HepG2 (cell line): ENCODE measurements around the gene C1orf159. TPM values are rescaled to one million over a fixed set of nuclear protein-coding genes. Genes with fewer than 3 reads are reported as not detected.

Source experiments
- ATAC-seq: fragments of 200-7000 bp; cut with Tn5 transposase; 3 replicates; pipeline ENCODE4 v1.9.1; 2020; ENCODE audit warnings: mild to moderate bottlenecking, moderate library complexity
- BruUV-seq: library from RNA; stranded (reverse); fragments of 400-500 nt; replicated peaks from 2 replicates; lab custom pipeline; 2021; lab: Mats Ljungman, UMichigan
- CTCF ChIA-PET: fragments of 300-600 bp; formaldehyde crosslinking; extraction: SDS; loops from one replicate; lab custom pipeline; 2021; ENCODE audit warnings: low total read pairs, inconsistent platforms, low intra/inter-chr PET ratio; lab: Yijun Ruan, JAX
- POLR2A ChIA-PET: fragments of 350-600 bp; sonication (Branson Sonifier 250); formaldehyde crosslinking; loops from one replicate; lab custom pipeline; 2020; ENCODE audit warnings: antibody characterized with exemption, inconsistent platforms; lab: Yijun Ruan, JAX
- DNase-seq: peaks from one replicate; pipeline ENCODE4 v3.0.0-alpha.2; 2015; ENCODE audit warnings: low spot score
- FAIRE-seq: peaks from 3 replicates; lab custom pipeline; 2011; peaks lifted over from hg19 to GRCh38; lab: Jason Lieb, UNC
- H2AFZ ChIP-seq: one replicate; pipeline ENCODE4 v1.6.1; 2011; ENCODE audit warnings: low read length, inconsistent platforms
- H3K27ac ChIP-seq: fragments of 300-600 bp; 3 replicates; pipeline ENCODE4 v1.8.0; 2011; ENCODE audit warnings: mixed run types, mild to moderate bottlenecking, mixed read lengths, low read length, inconsistent platforms; ENCODE audit not compliant: insufficient read depth; ENCODE audit errors: extremely low read length
- H3K27me3 ChIP-seq, 2 experiments: fragments of 200-600 bp in 1 of 2; 2 replicates in 1 of 2; 3 replicates in 1 of 2; pipeline versions ENCODE4 v1.6.0 to v1.8.0; 2011; ENCODE audit warnings: low read length in 2 of 2, mild to moderate bottlenecking in 2 of 2, moderate library complexity in 2 of 2, inconsistent platforms in 1 of 2; ENCODE audit not compliant: insufficient read depth in 2 of 2, control insufficient read depth in 1 of 2
- H3K36me3 ChIP-seq, 2 experiments: fragments of 200-600 bp in 1 of 2; replicated peaks in 1 of 2; 2 replicates in 1 of 2; 3 replicates in 1 of 2; pipeline versions ENCODE4 v1.5.1 to v1.8.0; 2011; ENCODE audit warnings: low read length in 2 of 2, inconsistent platforms in 1 of 2; ENCODE audit not compliant: insufficient read depth in 2 of 2, control insufficient read depth in 1 of 2
- H3K4me1 ChIP-seq: 2 replicates; pipeline ENCODE4 v1.5.1; 2012; ENCODE audit warnings: low read length, inconsistent platforms; ENCODE audit not compliant: insufficient read depth
- H3K4me2 ChIP-seq: 2 replicates; pipeline ENCODE4 v1.6.0; 2011; ENCODE audit warnings: low read depth, low read length, inconsistent platforms
- H3K4me3 ChIP-seq, 3 experiments: fragments of 200-600 bp in 1 of 3; sonication (generic), shearing (Covaris generic) in 1 of 3; replicated peaks in 1 of 3; 2 replicates each; pipeline ENCODE4 v1.5.1; 2011 to 2016; ENCODE audit warnings: low read length in 3 of 3, inconsistent platforms in 2 of 3, low read depth in 2 of 3, mild to moderate bottlenecking in 2 of 3, control low read depth in 1 of 3, mixed read lengths in 1 of 3; ENCODE audit not compliant: insufficient read depth in 1 of 3
- H3K79me2 ChIP-seq: one replicate; pipeline ENCODE4 v1.6.1; 2011; ENCODE audit warnings: low read length, inconsistent platforms; ENCODE audit not compliant: insufficient read depth
- H3K9ac ChIP-seq: 2 replicates; pipeline ENCODE4 v1.6.0; 2011; ENCODE audit warnings: mild to moderate bottlenecking, low read depth, low read length, inconsistent platforms; ENCODE audit not compliant: insufficient read depth
- H3K9me3 ChIP-seq: 2 replicates; pipeline ENCODE4 v1.5.1; 2012; ENCODE audit warnings: mild to moderate bottlenecking, low read length
- H4K20me1 ChIP-seq: 2 replicates; pipeline ENCODE4 v1.6.0; 2011; ENCODE audit warnings: inconsistent platforms, mild to moderate bottlenecking, low read length, moderate library complexity; ENCODE audit not compliant: insufficient read depth
- AGO2 ChIP-seq: fragments of 200-400 bp; formaldehyde crosslinking; optimal IDR thresholded peaks from 2 replicates; pipeline ENCODE3; 2017; ENCODE audit warnings: mild to moderate bottlenecking, low read depth, low read length, moderate library complexity
- ARID4A ChIP-seq: sonication (generic); formaldehyde crosslinking; IDR thresholded peaks from 2 replicates; pipeline ENCODE4 v1.5.0; 2020; ENCODE audit warnings: mild to moderate bottlenecking, missing genetic modification reagents, borderline replicate concordance
- ARID5B ChIP-seq: IDR thresholded peaks from 2 replicates; pipeline ENCODE4 v1.4.0; 2020; ENCODE audit warnings: mild to moderate bottlenecking, missing genetic modification reagents
- BCL6 ChIP-seq: IDR thresholded peaks from 2 replicates; pipeline ENCODE4 v1.6.1; 2016; ENCODE audit warnings: missing genetic modification reagents, missing compliant biosample characterization
- CHCHD3 ChIP-seq: sonication (generic); formaldehyde crosslinking; IDR thresholded peaks from 2 replicates; pipeline ENCODE4 v1.8.0; 2022; ENCODE audit warnings: mild to moderate bottlenecking, missing genetic modification reagents, moderate library complexity
- GZF1 ChIP-seq: sonication (generic); formaldehyde crosslinking; IDR thresholded peaks from 2 replicates; pipeline ENCODE4 v1.5.1; 2020; ENCODE audit warnings: mild to moderate bottlenecking, missing genetic modification reagents
- HNRNPK ChIP-seq: fragments of 200-400 bp; formaldehyde crosslinking; IDR thresholded peaks from 2 replicates; pipeline ENCODE4 v1.6.1; 2018; ENCODE audit warnings: low read length, low read depth, moderate library complexity, mild to moderate bottlenecking; ENCODE audit not compliant: poor library complexity, severe bottlenecking
- HNRNPL ChIP-seq: fragments of 200-400 bp; formaldehyde crosslinking; IDR thresholded peaks from 2 replicates; pipeline ENCODE4 v1.6.1; 2017; ENCODE audit warnings: mild to moderate bottlenecking, low read depth, low read length
- MED1 ChIP-seq: sonication (generic); formaldehyde crosslinking; IDR thresholded peaks from 2 replicates; pipeline ENCODE4 v1.4.0; 2020; ENCODE audit warnings: missing genetic modification reagents
- ZBTB26 ChIP-seq: IDR thresholded peaks from 2 replicates; pipeline ENCODE4 v1.6.1; 2016; ENCODE audit warnings: missing compliant biosample characterization, missing genetic modification reagents, borderline replicate concordance
- ZMYM2 ChIP-seq: sonication (generic); formaldehyde crosslinking; IDR thresholded peaks from 2 replicates; pipeline ENCODE4 v1.8.0; 2022; ENCODE audit warnings: mild to moderate bottlenecking, missing genetic modification reagents
- ZNF354B ChIP-seq: sonication (generic); formaldehyde crosslinking; IDR thresholded peaks from 2 replicates; pipeline ENCODE4 v1.8.0; 2022; ENCODE audit warnings: mild to moderate bottlenecking, missing genetic modification reagents
- ZNF543 ChIP-seq: sonication (generic); formaldehyde crosslinking; IDR thresholded peaks from 2 replicates; pipeline ENCODE4 v1.4.0; 2020; ENCODE audit warnings: mild to moderate bottlenecking, missing genetic modification reagents
- ZNF775 ChIP-seq: sonication (generic); formaldehyde crosslinking; IDR thresholded peaks from 2 replicates; pipeline ENCODE4 v1.4.0; 2020; ENCODE audit warnings: missing genetic modification reagents, mild to moderate bottlenecking, moderate library complexity, borderline replicate concordance
- WGBS: methylation state at CpG from one replicate; pipeline ENCODE4 v1.1.6; 2017; ENCODE audit warnings: low lambda C conversion rate; 5-methylcytosine and 5-hydroxymethylcytosine counted together
- in situ Hi-C: cut with HindIII; loops from 2 replicates; pipeline ENCODE4 v1.10.0; 2017; ENCODE audit warnings: low pct_unique_long_range_greater_than_20kb; ENCODE audit not compliant: extremely low pct_ligation_motif_present
- intact Hi-C: fragments of 100-400 bp; cut with micrococcal nuclease; formaldehyde crosslinking; loops from one replicate; pipeline ENCODE4 v1.10.0; 2022; ENCODE audit not compliant: unreplicated experiment
- polyA plus RNA-seq, 8 experiments: library from polyadenylated mRNA; depleted of rRNA in 3 of 8; stranded (reverse) in 7 of 8; unstranded in 1 of 8; fragments of >200 nt; fragmentation: Illumina TruSeq in 4 of 8; extraction: Trizol in 4 of 8; gene quantifications; 2 replicates each; pipeline versions ENCODE4 v1.2.1 to v1.2.3, GENCODE V29; 2011 to 2016; ENCODE audit warnings: low read depth in 4 of 8, missing spikeins in 1 of 8, mixed read lengths in 1 of 8; ENCODE audit not compliant: insufficient read depth in 1 of 8
- total RNA-seq, 5 experiments: library from RNA; depleted of rRNA; stranded (reverse); fragments of >200 nt; fragmentation: Illumina TruSeq; extraction: Trizol; gene quantifications; 2 replicates each; pipeline ENCODE4 v1.2.3, GENCODE V29; 2016; ENCODE audit warnings: low read depth in 1 of 5

The C1orf159 gene
- total and polyA plus RNA-seq, 2 of the 13 experiments (the other 11 are each of a cell fraction or from before 2014, with no cell fraction given), result 3.8 to 6.7 TPM

- Histone ChIP-seq H2AFZ (no peak overlapping the region), H3K79me2 (no peaks in the 10 kb centered on the region), H3K9me3 (no peaks in the 10 kb centered on the region), H3K4me2 (peak overlapping the region; percentile 82), H3K9ac (peak overlapping the region; percentile 63), H3K4me3 (peak overlapping the region; percentile 47 to 68 (median 67); a peak in 5 of 6 replicates), H3K36me3 (no peaks in the 10 kb centered on the region), H3K27ac (peak overlapping the region; percentile 34), H4K20me1 (no peaks in the 10 kb centered on the region), H3K4me1 (peaks cover 56% of the 10 kb centered on the region), H3K27me3 (no peaks in the 10 kb centered on the region)
- 36% methylated on average over 22 of the region's 48 CpGs for WGBS
- peak; percentile 50 for DNase-seq
- ChIA-PET POLR2A (interaction anchor here (1.0 to 7.4 kb wide), 14 partner anchors 10 to 159 kb away, joined by 3 to 93 read pairs (median 6); partner anchors contain the start of genes AGRN and SDF4), CTCF (no interaction called here)
- intact Hi-C loops (no loop called here), in situ Hi-C loops (no loop called here)
- BruUV-seq, result TSS peak; percentile 44
- no peak for FAIRE-seq
- peak; percentile 57 for ATAC-seq
- TF ChIP-seq HNRNPL (peak; percentile 76), ZMYM2 (CRISPR knock-in tag) (peak; percentile 34; the same call in 1 of the 2 replicates), ARID5B (CRISPR knock-in tag) (peak; percentile 18), ZNF543 (CRISPR knock-in tag) (0 out of 2 replicates have a peak, but pooled peaks have one; percentile 10), ZNF354B (no peak), ZBTB26 (CRISPR knock-in tag) (peak; percentile 8; the same call in 1 of the 2 replicates), ARID4A (CRISPR knock-in tag) (peak; percentile 44; the same call in 1 of the 2 replicates), BCL6 (no peak), AGO2 (peak; percentile 78), HNRNPK (no peak), ZNF775 (CRISPR knock-in tag) (no peak), MED1 (CRISPR knock-in tag) (no peak; the same call in 1 of the 2 replicates), GZF1 (CRISPR knock-in tag) (no peak), CHCHD3 (CRISPR knock-in tag) (0 out of 2 replicates have a peak, but pooled peaks have one; percentile 43)
Observed at GRCh38 chr1:1164701-1165451, 49.0 kb upstream of the C1orf159 start.
